OCI-LY1 (cell line): Measurements from ENCODE around the gene PTPN21.

ENCODE experiments used
- H2AFZ ChIP-seq: fragments of 200-600 bp; sonication (generic), shearing (Covaris generic); 2 replicates; pipeline ENCODE4 v1.6.0; 2014; ENCODE audit warnings: antibody characterized with exemption, mild to moderate bottlenecking, low read length
- H3F3A ChIP-seq: fragments of 200-600 bp; sonication (generic), shearing (Covaris generic); 2 replicates; pipeline ENCODE4 v1.6.0; 2014; ENCODE audit warnings: mild to moderate bottlenecking, antibody characterized with exemption, low read length, moderate library complexity; ENCODE audit not compliant: insufficient read depth
- H3K27ac ChIP-seq: fragments of 200-600 bp; sonication (generic); 2 replicates; pipeline ENCODE4 v1.5.1; 2014; ENCODE audit warnings: low read length, mixed run types, mild to moderate bottlenecking, low read depth; ENCODE audit not compliant: poor library complexity, severe bottlenecking
- H3K27me3 ChIP-seq: fragments of 200-600 bp; sonication (generic); 2 replicates; pipeline ENCODE4 v1.6.0; 2014; ENCODE audit warnings: antibody characterized with exemption, mild to moderate bottlenecking, low read length, moderate library complexity; ENCODE audit not compliant: insufficient read depth
- H3K36me3 ChIP-seq: fragments of 200-600 bp; sonication (generic); 2 replicates; pipeline ENCODE4 v1.6.1; 2014; ENCODE audit warnings: mild to moderate bottlenecking, antibody characterized with exemption, low read length, moderate library complexity, mixed read lengths; ENCODE audit not compliant: insufficient read depth
- H3K4me1 ChIP-seq: fragments of 200-600 bp; sonication (generic); 2 replicates; pipeline ENCODE4 v1.5.1; 2014; ENCODE audit warnings: mild to moderate bottlenecking, low read length, moderate library complexity; ENCODE audit not compliant: insufficient read depth, severe bottlenecking
- H3K4me2 ChIP-seq: fragments of 200-600 bp; sonication (generic), shearing (Covaris generic); 2 replicates; pipeline ENCODE4 v1.6.1; 2014; ENCODE audit warnings: low read length
- H3K4me3 ChIP-seq: fragments of 200-600 bp; sonication (generic); 2 replicates; pipeline ENCODE4 v1.5.1; 2014; ENCODE audit warnings: low read length, low read depth, mild to moderate bottlenecking, mixed read lengths; ENCODE audit not compliant: poor library complexity, severe bottlenecking
- H3K79me2 ChIP-seq: fragments of 200-600 bp; shearing (Covaris generic); 2 replicates; pipeline ENCODE4 v1.6.1; 2016; ENCODE audit warnings: mixed run types, low read length, mixed read lengths; ENCODE audit not compliant: insufficient read depth
- H3K9ac ChIP-seq: fragments of 200-600 bp; sonication (generic), shearing (Covaris generic); 2 replicates; pipeline ENCODE4 v1.6.1; 2014; ENCODE audit warnings: mild to moderate bottlenecking, low read length, mixed read lengths
- H3K9me2 ChIP-seq: fragments of 200-600 bp; sonication (generic), shearing (Covaris generic); 2 replicates; pipeline ENCODE4 v1.6.1; 2014; ENCODE audit warnings: low read depth, mild to moderate bottlenecking, low read length, mixed read lengths
- H3K9me3 ChIP-seq: fragments of 200-600 bp; shearing (Covaris generic); 2 replicates; pipeline ENCODE4 v1.6.1; 2014; ENCODE audit warnings: low read length, mixed read lengths
- H4K20me1 ChIP-seq: fragments of 200-600 bp; sonication (generic), shearing (Covaris generic); 2 replicates; pipeline ENCODE4 v1.6.0; 2016; ENCODE audit warnings: mild to moderate bottlenecking, low read length; ENCODE audit not compliant: insufficient read depth
- EZH2 ChIP-seq: fragments of 200-600 bp; sonication (generic), shearing (Covaris generic); IDR thresholded peaks from 2 replicates; pipeline ENCODE4 v1.8.0; 2017; ENCODE audit warnings: borderline replicate concordance, mixed run types, mild to moderate bottlenecking, antibody characterized with exemption, low read length, moderate library complexity, mixed read lengths
- TF ChIP-seq, protein P1 (sequence below): fragments of 200-600 bp; sonication (generic), shearing (Covaris generic); IDR thresholded peaks from 2 replicates; pipeline ENCODE4 v1.5.1; 2017; ENCODE audit warnings: mild to moderate bottlenecking, antibody characterized with exemption, low read length, moderate library complexity, mixed read lengths

PTPN21 gene

GRCh38 chr14:88437658-88438057 is 117.1 kb downstream of the PTPN21 start:
- no peak overlapping the region for H3K9ac ChIP-seq
- no peaks in the 10 kb centered on the region for H4K20me1 ChIP-seq
- no peaks in the 10 kb centered on the region for H3K79me2 ChIP-seq
- H3K36me3 ChIP-seq = no peaks in the 10 kb centered on the region
- H3K9me2 ChIP-seq = no peaks in the 10 kb centered on the region
- H3K4me1 ChIP-seq = no peaks in the 10 kb centered on the region
- H2AFZ ChIP-seq = no peak overlapping the region
- no peak for TF ChIP-seq EZH2
- TF ChIP-seq, protein P1, sequence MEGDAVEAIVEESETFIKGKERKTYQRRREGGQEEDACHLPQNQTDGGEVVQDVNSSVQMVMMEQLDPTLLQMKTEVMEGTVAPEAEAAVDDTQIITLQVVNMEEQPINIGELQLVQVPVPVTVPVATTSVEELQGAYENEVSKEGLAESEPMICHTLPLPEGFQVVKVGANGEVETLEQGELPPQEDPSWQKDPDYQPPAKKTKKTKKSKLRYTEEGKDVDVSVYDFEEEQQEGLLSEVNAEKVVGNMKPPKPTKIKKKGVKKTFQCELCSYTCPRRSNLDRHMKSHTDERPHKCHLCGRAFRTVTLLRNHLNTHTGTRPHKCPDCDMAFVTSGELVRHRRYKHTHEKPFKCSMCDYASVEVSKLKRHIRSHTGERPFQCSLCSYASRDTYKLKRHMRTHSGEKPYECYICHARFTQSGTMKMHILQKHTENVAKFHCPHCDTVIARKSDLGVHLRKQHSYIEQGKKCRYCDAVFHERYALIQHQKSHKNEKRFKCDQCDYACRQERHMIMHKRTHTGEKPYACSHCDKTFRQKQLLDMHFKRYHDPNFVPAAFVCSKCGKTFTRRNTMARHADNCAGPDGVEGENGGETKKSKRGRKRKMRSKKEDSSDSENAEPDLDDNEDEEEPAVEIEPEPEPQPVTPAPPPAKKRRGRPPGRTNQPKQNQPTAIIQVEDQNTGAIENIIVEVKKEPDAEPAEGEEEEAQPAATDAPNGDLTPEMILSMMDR = peak; percentile 25; the same call in 1 of the 2 replicates
- H3K4me3 ChIP-seq = no peak overlapping the region
- H3K27me3 ChIP-seq = no peaks in the 10 kb centered on the region
- H3F3A ChIP-seq = no peaks in the 10 kb centered on the region
- no peak overlapping the region for H3K27ac ChIP-seq
- H3K4me2 ChIP-seq = no peak overlapping the region
- H3K9me3 ChIP-seq = no peaks in the 10 kb centered on the region

DNA sequence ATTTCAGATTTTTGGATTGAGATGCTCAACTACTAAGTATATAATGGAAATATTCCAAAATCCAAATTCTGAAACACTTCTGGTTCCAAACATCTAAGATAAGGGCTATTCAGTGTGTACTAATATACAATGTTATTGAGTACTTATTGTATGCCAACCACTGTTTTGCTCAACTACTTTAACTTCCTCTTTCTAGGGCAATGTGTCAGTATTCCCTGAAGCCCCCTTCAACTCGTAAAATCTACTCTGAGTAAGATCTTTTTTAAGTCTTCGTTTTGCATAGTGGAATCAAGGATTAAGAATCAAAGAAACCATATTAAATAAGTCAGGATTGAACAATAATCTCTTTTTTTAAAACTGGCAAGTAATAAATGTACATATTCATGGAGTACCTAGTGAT is 123.8 kb downstream of the PTPN21 start:
- no peak for TF ChIP-seq EZH2
- TF ChIP-seq, protein P1 = no peak
- Histone ChIP-seq H3F3A (no peaks in the 10 kb centered on the region), H3K4me2 (no peak overlapping the region), H3K9me2 (no peaks in the 10 kb centered on the region), H3K9me3 (no peaks in the 10 kb centered on the region), H3K27me3 (no peaks in the 10 kb centered on the region), H3K79me2 (no peaks in the 10 kb centered on the region), H2AFZ (no peak overlapping the region), H3K27ac (no peak overlapping the region), H3K36me3 (no peaks in the 10 kb centered on the region), H3K9ac (no peak overlapping the region), H3K4me3 (no peak overlapping the region), H4K20me1 (no peaks in the 10 kb centered on the region), H3K4me1 (no peaks in the 10 kb centered on the region)

- H3K27me3 ChIP-seq = no peaks in the 10 kb centered on the region
- no peaks in the 10 kb centered on the region for H3K9me3 ChIP-seq
- no peak overlapping the region for H2AFZ ChIP-seq
- no peak overlapping the region for H3K4me2 ChIP-seq
- no peaks in the 10 kb centered on the region for H3F3A ChIP-seq
- H3K4me1 ChIP-seq = no peaks in the 10 kb centered on the region
- no peak for TF ChIP-seq EZH2
- TF ChIP-seq, protein P1 = no peak
- H3K36me3 ChIP-seq = no peaks in the 10 kb centered on the region
- no peak overlapping the region for H3K27ac ChIP-seq
- no peak overlapping the region for H3K9ac ChIP-seq
- no peaks in the 10 kb centered on the region for H4K20me1 ChIP-seq
- no peaks in the 10 kb centered on the region for H3K79me2 ChIP-seq
- no peak overlapping the region for H3K4me3 ChIP-seq
- no peaks in the 10 kb centered on the region for H3K9me2 ChIP-seq
Observed at GRCh38 chr14:88426271-88426670, 128.5 kb downstream of the PTPN21 start.
